Neural cell (in vitro differentiated cells): ENCODE measurements around the gene DDC. TPM values are rescaled to one million over a fixed set of nuclear protein-coding genes. Genes with fewer than 3 reads are reported as not detected.

Experiments used
- H2AFZ ChIP-seq: fragments of 200-600, 300-800 bp; sonication (generic), shearing (Covaris generic); 2 replicates; pipeline ENCODE4 v1.6.0; 2014; ENCODE audit warnings: low read depth, mild to moderate bottlenecking, antibody characterized with exemption, low read length, moderate library complexity
- H3F3A ChIP-seq: fragments of 200-600 bp; shearing (Covaris generic); 2 replicates; pipeline ENCODE4 v1.6.1; 2016; ENCODE audit warnings: mild to moderate bottlenecking, moderate library complexity, mixed read lengths, antibody characterized with exemption, low read length; ENCODE audit not compliant: insufficient read depth, poor library complexity, severe bottlenecking
- H3K27ac ChIP-seq: fragments of 200-600, 300-800 bp; sonication (generic), shearing (Covaris generic); 2 replicates; pipeline ENCODE4 v1.5.1; 2014; ENCODE audit warnings: mild to moderate bottlenecking, low read length, moderate library complexity
- H3K27me3 ChIP-seq: fragments of 300-800, 200-600 bp; sonication (generic), shearing (Covaris generic); 2 replicates; pipeline ENCODE4 v1.6.0; 2014; ENCODE audit warnings: mild to moderate bottlenecking, low read depth, low read length, moderate library complexity; ENCODE audit not compliant: insufficient read depth
- H3K36me3 ChIP-seq: fragments of 300-800, 200-600 bp; sonication (generic), shearing (Covaris generic); 2 replicates; pipeline ENCODE4 v1.5.1; 2014; ENCODE audit warnings: mild to moderate bottlenecking, antibody characterized with exemption, low read length, moderate library complexity; ENCODE audit not compliant: insufficient read depth
- H3K4me2 ChIP-seq: fragments of 300-800, 200-600 bp; sonication (generic), shearing (Covaris generic); 2 replicates; pipeline ENCODE4 v1.6.0; 2014; ENCODE audit warnings: mild to moderate bottlenecking, low read length
- H3K4me3 ChIP-seq: fragments of 300-800, 200-600 bp; sonication (generic), shearing (Covaris generic); 2 replicates; pipeline ENCODE4 v1.5.1; 2014; ENCODE audit warnings: mild to moderate bottlenecking, low read length, moderate library complexity
- H3K79me2 ChIP-seq: fragments of 200-600 bp; shearing (Covaris generic); replicated peaks from 2 replicates; pipeline ENCODE4 v1.6.0; 2014; ENCODE audit warnings: mild to moderate bottlenecking, low read length, moderate library complexity; ENCODE audit not compliant: insufficient read depth
- H3K9ac ChIP-seq: fragments of 300-800, 200-600 bp; sonication (generic), shearing (Covaris generic); 2 replicates; pipeline ENCODE4 v1.6.1; 2016; ENCODE audit warnings: mild to moderate bottlenecking, low read length, mixed read lengths
- H3K9me2 ChIP-seq: fragments of 200-600 bp; shearing (Covaris generic); 2 replicates; pipeline ENCODE4 v1.6.1; 2016; ENCODE audit warnings: mild to moderate bottlenecking, low read length, mixed read lengths; ENCODE audit not compliant: insufficient read depth
- H3K9me3 ChIP-seq: fragments of 200-600, 300-800 bp; sonication (generic), shearing (Covaris generic); 2 replicates; pipeline ENCODE4 v1.6.1; 2016; ENCODE audit warnings: mild to moderate bottlenecking, mixed run types, low read length, moderate library complexity, mixed read lengths
- H4K20me1 ChIP-seq: fragments of 200-600 bp; shearing (Covaris generic); 2 replicates; pipeline ENCODE4 v1.6.1; 2016; ENCODE audit warnings: mild to moderate bottlenecking, mixed run types; ENCODE audit not compliant: insufficient read depth
- CTCF ChIP-seq: fragments of 450-650 bp; IDR thresholded peaks from 2 replicates; pipeline ENCODE4 v1.5.1; 2014; ENCODE audit warnings: antibody characterized with exemption, mild to moderate bottlenecking, moderate library complexity; ENCODE audit not compliant: poor library complexity, severe bottlenecking
- EP300 ChIP-seq: fragments of 450-650 bp; conservative IDR thresholded peaks from 2 replicates; pipeline ENCODE4 v1.6.1; 2014; ENCODE audit warnings: antibody characterized with exemption, mild to moderate bottlenecking, moderate library complexity; ENCODE audit not compliant: poor library complexity, severe bottlenecking
- EZH2 ChIP-seq: fragments of 200-600, 300-800 bp; shearing (Covaris generic), sonication (generic); IDR thresholded peaks from 2 replicates; pipeline ENCODE4 v1.6.1; 2014; ENCODE audit warnings: antibody characterized with exemption, low read length, borderline replicate concordance, mild to moderate bottlenecking; ENCODE audit not compliant: insufficient read depth, poor library complexity, severe bottlenecking
- MXI1 ChIP-seq: fragments of 450-650 bp; conservative IDR thresholded peaks from 2 replicates; pipeline ENCODE4 v1.6.1; 2014; ENCODE audit warnings: antibody characterized with exemption, mild to moderate bottlenecking; ENCODE audit not compliant: poor library complexity, severe bottlenecking
- POLR2AphosphoS5 ChIP-seq: IDR thresholded peaks from 2 replicates; pipeline ENCODE4 v1.6.1; 2012
- RAD21 ChIP-seq: fragments of 450-650 bp; conservative IDR thresholded peaks from 2 replicates; pipeline ENCODE4 v1.6.1; 2014; ENCODE audit warnings: antibody characterized with exemption, mild to moderate bottlenecking, moderate library complexity
- REST ChIP-seq: IDR thresholded peaks from 2 replicates; pipeline ENCODE4 v1.6.1; 2012; ENCODE audit warnings: borderline replicate concordance
- SMC3 ChIP-seq: fragments of 450-650 bp; conservative IDR thresholded peaks from 2 replicates; pipeline ENCODE4 v1.6.1; 2014; ENCODE audit warnings: antibody characterized with exemption, mild to moderate bottlenecking, moderate library complexity; ENCODE audit not compliant: poor library complexity
- TAF1 ChIP-seq: IDR thresholded peaks from 2 replicates; pipeline ENCODE4 v1.6.1; 2012; ENCODE audit warnings: low read depth
- polyA plus RNA-seq: library from polyadenylated mRNA; depleted of rRNA; stranded (reverse); fragments of >200 nt; gene quantifications from 2 replicates; pipeline ENCODE4 v1.2.3, GENCODE V29; 2014

DDC gene
- polyA plus RNA-seq, 1 donor from 2014 or later: 42.9 TPM

- peak within 1 kb of the TSS; percentile 84 for H3K4me3 ChIP-seq
- H3F3A ChIP-seq: no peaks in the 10 kb centered on the region
- peak within 1 kb of the TSS; percentile 46 for H3K27ac ChIP-seq
- no peaks in the 10 kb centered on the region for H3K9me2 ChIP-seq
- peak within 1 kb of the TSS; percentile 65 for H3K9ac ChIP-seq
- H4K20me1 ChIP-seq: no peaks in the 10 kb centered on the region
- peak within 1 kb of the TSS; percentile 80 for H2AFZ ChIP-seq
- H3K36me3 ChIP-seq: no peaks in the 10 kb centered on the region
- H3K79me2 ChIP-seq: no peaks in the 10 kb centered on the region
- no peaks in the 10 kb centered on the region for H3K9me3 ChIP-seq
- no peaks in the 10 kb centered on the region for H3K27me3 ChIP-seq
- peak; percentile 84 for TF ChIP-seq MXI1
- peak; percentile 47 for TF ChIP-seq REST
- TF ChIP-seq RAD21: peak; percentile 38
- TF ChIP-seq EP300: peak; percentile 45
- TF ChIP-seq TAF1: no peak
- TF ChIP-seq CTCF: no peak
- no peak for TF ChIP-seq SMC3
- no peak for TF ChIP-seq EZH2
- TF ChIP-seq POLR2AphosphoS5: peak; percentile 82
- H3K4me2 ChIP-seq: peak within 1 kb of the TSS; percentile 68
Measured at GRCh38 chr7:50449881-50450589, 115.2 kb downstream of the DDC start, which contains the start of gene FIGNL1. FIGNL1 (minus strand) TSS chr7:50450350; CDS start chr7:50447287, 3,063 bp downstream.

- no peaks in the 10 kb centered on the region for H3K9me3 ChIP-seq
- no peaks in the 10 kb centered on the region for H3K9me2 ChIP-seq
- H3K79me2 ChIP-seq: no peaks in the 10 kb centered on the region
- H3K4me2 ChIP-seq: peak overlapping the region; percentile 68
- H2AFZ ChIP-seq: peak overlapping the region; percentile 80
- no peaks in the 10 kb centered on the region for H3K27me3 ChIP-seq
- H3K27ac ChIP-seq: peak overlapping the region; percentile 46
- TF ChIP-seq RAD21 (no peak), TAF1 (no peak), SMC3 (no peak), REST (no peak), POLR2AphosphoS5 (no peak), CTCF (no peak), EP300 (no peak), EZH2 (no peak), MXI1 (no peak)
- no peaks in the 10 kb centered on the region for H3F3A ChIP-seq
- H3K4me3 ChIP-seq: peak overlapping the region; percentile 84
- no peaks in the 10 kb centered on the region for H4K20me1 ChIP-seq
- H3K36me3 ChIP-seq: no peaks in the 10 kb centered on the region
- peak overlapping the region; percentile 65 for H3K9ac ChIP-seq
Measured at GRCh38 chr7:50449501-50449880, 115.7 kb downstream of the DDC start.
